T-helper 17 cell (primary cell): Measurements from ENCODE around the gene CCN5. TPM values are rescaled to one million over a fixed set of nuclear protein-coding genes. Genes with fewer than 3 reads are reported as not detected.
"Not testable (repeated sequence)": the region's sequence is repeated elsewhere in the genome, so short reads cannot be mapped to it uniquely, and the experiment has no call there.

Experiments used
- ATAC-seq: fragments of 150-1000 bp; cut with Tn5 transposase; 2 replicates; pipeline ENCODE4 v1.10.0; 2021; ENCODE audit warnings: mild to moderate bottlenecking, moderate library complexity
- DNase-seq, 3 donors: peaks; one replicate each; pipeline versions ENCODE4 v3.0.0 to v3.0.0-alpha.2; 2020 to 2021
- H3K9me3 ChIP-seq: one replicate; pipeline ENCODE4 v1.7.0; 2013; ENCODE audit warnings: low read length, mild to moderate bottlenecking; ENCODE audit not compliant: control insufficient read depth, poor library complexity, severe bottlenecking
- H3K27ac Mint-ChIP-seq: one replicate; pipeline ENCODE4 v1.8.0; 2022; ENCODE audit warnings: mild to moderate bottlenecking, moderate library complexity, mixed read lengths
- H3K27me3 Mint-ChIP-seq: one replicate; pipeline ENCODE4 v1.8.0; 2022; ENCODE audit warnings: mixed read lengths
- H3K36me3 Mint-ChIP-seq: one replicate; pipeline ENCODE4 v1.8.0; 2022; ENCODE audit warnings: low read depth, mixed read lengths
- H3K4me1 Mint-ChIP-seq: one replicate; pipeline ENCODE4 v1.8.0; 2022; ENCODE audit warnings: mild to moderate bottlenecking, mixed read lengths
- H3K4me3 Mint-ChIP-seq: one replicate; pipeline ENCODE4 v1.8.0; 2022; ENCODE audit warnings: mild to moderate bottlenecking, moderate library complexity, mixed read lengths
- total RNA-seq, 4 donors: library from RNA in 2 of 4; stranded (reverse) in 2 of 4; gene quantifications; one replicate each; pipeline ENCODE4 v1.2.3 and lab custom pipeline; 2022 to 2026

The CCN5 gene, protein sequence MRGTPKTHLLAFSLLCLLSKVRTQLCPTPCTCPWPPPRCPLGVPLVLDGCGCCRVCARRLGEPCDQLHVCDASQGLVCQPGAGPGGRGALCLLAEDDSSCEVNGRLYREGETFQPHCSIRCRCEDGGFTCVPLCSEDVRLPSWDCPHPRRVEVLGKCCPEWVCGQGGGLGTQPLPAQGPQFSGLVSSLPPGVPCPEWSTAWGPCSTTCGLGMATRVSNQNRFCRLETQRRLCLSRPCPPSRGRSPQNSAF
- total RNA-seq (not detected), total RNA-seq (lab: John Stamatoyannopoulos, UW) (0 reads per million in 2 donors)

- no peak for ATAC-seq
- H3K4me1 Mint-ChIP-seq: peaks cover 4% of the 10 kb centered on the region
- peaks cover 4% of the 10 kb centered on the region for H3K36me3 Mint-ChIP-seq
- no peak within 1 kb of the TSS for H3K4me3 Mint-ChIP-seq
- H3K27me3 Mint-ChIP-seq: peaks cover 18% of the 10 kb centered on the region
- no peak for DNase-seq
- no peak within 1 kb of the TSS for H3K27ac Mint-ChIP-seq
- no peaks in the 10 kb centered on the region for H3K9me3 ChIP-seq
Measured at GRCh38 chr20:44714701-44715498, at the start of gene CCN5. Gene CCN5 (plus strand): TSS chr20:44715369. CDS start chr20:44715391, 22 bp downstream.

DNA sequence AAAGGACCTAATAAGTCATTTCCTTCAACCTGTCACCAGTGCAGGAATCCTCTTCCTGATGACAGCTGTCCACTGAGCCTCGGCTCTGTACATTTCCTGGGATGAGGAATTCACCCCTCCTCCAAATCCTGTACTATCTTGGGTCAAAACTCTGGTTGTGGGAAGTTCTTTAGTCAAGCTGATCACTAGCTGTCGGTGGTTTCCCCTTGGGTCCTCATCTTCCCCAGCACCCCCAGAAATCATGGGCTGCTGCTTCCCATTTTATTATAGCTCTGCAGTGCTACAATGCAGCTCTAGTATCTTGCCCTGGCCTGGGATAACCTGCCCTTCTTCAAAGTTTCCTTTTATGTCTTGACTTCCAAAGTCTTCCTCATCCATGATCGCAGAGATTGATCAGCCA lies 49.1 kb upstream of the CCN5 start:
- Mint-ChIP-seq H3K4me1 (peaks cover 19% of the 10 kb centered on the region), H3K27me3 (no peaks in the 10 kb centered on the region), H3K4me3 (no peak overlapping the region), H3K27ac (peak overlapping the region; percentile 49), H3K36me3 (peaks cover 5% of the 10 kb centered on the region)
- ATAC-seq (no peak), DNase-seq (no peak)
- no peaks in the 10 kb centered on the region for H3K9me3 ChIP-seq

GRCh38 chr20:44670851-44671250 lies 44.3 kb upstream of the CCN5 start:
- H3K4me3 Mint-ChIP-seq: peak overlapping the region; percentile 95
- not testable (repeated sequence) for DNase-seq, H3K27ac Mint-ChIP-seq, H3K9me3 ChIP-seq, ATAC-seq, H3K36me3 Mint-ChIP-seq, H3K27me3 Mint-ChIP-seq
- peaks cover 27% of the 10 kb centered on the region for H3K4me1 Mint-ChIP-seq

DNA sequence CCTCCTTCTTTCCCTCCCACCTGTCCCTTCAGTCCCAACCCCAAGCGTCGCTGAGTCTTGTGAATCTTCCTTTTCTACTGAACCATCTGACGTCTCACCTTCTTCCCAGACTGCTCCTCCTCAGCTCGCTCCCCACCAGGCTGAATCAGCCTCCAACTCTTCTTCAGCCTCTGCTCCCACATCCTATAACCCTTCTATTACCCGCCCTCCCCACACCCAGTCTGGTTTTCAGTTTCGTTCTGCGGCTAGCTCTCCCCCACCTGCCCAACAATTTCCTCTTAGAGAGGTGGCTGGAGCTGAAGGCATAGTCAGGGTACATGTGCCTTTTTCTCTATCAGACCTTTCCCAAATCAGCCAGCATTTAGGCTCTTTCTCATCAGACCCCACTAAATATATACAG lies 43.6 kb upstream of the CCN5 start:
- Mint-ChIP-seq H3K4me1 (peaks cover 29% of the 10 kb centered on the region), H3K4me3 (peak overlapping the region; percentile 95)
- not testable (repeated sequence) for H3K36me3 Mint-ChIP-seq, H3K9me3 ChIP-seq, H3K27ac Mint-ChIP-seq, H3K27me3 Mint-ChIP-seq
- DNase-seq (peak in 2 of 3 donors; percentile 23 to 29), ATAC-seq (peak; percentile 83)

- not testable (repeated sequence) for H3K27me3 Mint-ChIP-seq, DNase-seq, H3K36me3 Mint-ChIP-seq, H3K27ac Mint-ChIP-seq, H3K9me3 ChIP-seq, ATAC-seq
- peaks cover 30% of the 10 kb centered on the region for H3K4me1 Mint-ChIP-seq
- peak overlapping the region; percentile 95 for H3K4me3 Mint-ChIP-seq
Measured at GRCh38 chr20:44672318-44672902, 42.8 kb upstream of the CCN5 start.

- H3K4me1 Mint-ChIP-seq: peaks cover 3% of the 10 kb centered on the region
- no peaks in the 10 kb centered on the region for H3K36me3 Mint-ChIP-seq
- H3K27me3 Mint-ChIP-seq: no peaks in the 10 kb centered on the region
- no peak for ATAC-seq
- H3K27ac Mint-ChIP-seq: no peak overlapping the region
- no peaks in the 10 kb centered on the region for H3K9me3 ChIP-seq
- DNase-seq: no peak
- H3K4me3 Mint-ChIP-seq: no peak overlapping the region
Measured at GRCh38 chr20:44678242-44678641, 36.9 kb upstream of the CCN5 start.

GRCh38 chr20:44678990-44679611 lies 36.1 kb upstream of the CCN5 start:
- H3K9me3 ChIP-seq: no peaks in the 10 kb centered on the region
- no peaks in the 10 kb centered on the region for H3K36me3 Mint-ChIP-seq
- no peaks in the 10 kb centered on the region for H3K27me3 Mint-ChIP-seq
- no peak for ATAC-seq
- peaks cover 4% of the 10 kb centered on the region for H3K4me1 Mint-ChIP-seq
- no peak overlapping the region for H3K4me3 Mint-ChIP-seq
- H3K27ac Mint-ChIP-seq: no peak overlapping the region
- DNase-seq: no peak

DNA sequence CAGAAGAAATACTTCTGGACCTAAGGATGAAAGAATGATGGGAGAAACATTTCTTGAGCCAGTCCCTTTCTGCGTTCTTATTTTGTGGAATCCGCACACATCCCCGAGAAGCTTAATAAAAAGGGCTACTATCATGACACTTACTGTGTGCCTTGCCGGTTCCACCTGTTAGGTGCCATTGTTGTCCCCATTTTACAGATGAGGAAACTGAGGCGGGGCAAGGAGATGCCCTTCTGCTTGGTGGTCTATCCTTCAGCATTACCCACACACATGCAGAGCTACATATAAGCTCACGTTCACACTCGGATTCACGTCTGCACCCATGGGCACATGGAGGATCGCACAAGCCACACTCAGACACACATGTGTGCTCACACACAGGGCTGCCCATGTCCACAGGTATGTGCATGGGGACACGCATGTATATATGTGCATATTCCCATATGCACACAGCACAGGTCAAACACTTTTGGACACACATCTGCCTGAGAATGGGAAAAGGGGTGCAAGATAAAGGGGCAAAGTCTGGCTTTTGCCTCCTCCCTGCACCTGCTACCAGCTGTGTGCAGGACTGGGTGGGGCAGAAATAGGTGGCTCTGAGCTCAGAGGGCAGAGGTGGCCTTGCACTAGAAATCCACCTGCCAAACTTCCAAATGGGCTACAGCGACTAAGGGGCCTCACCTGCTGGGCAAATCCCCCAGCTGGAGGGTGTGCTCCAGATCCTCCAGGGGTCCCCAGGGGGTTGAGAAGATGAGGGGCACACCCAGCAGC lies 33.2 kb upstream of the CCN5 start:
- DNase-seq (no peak), ATAC-seq (no peak)
- Mint-ChIP-seq H3K27me3 (peaks cover 2% of the 10 kb centered on the region), H3K27ac (no peak overlapping the region), H3K4me3 (no peak overlapping the region), H3K4me1 (peaks cover 9% of the 10 kb centered on the region), H3K36me3 (no peaks in the 10 kb centered on the region)
- no peaks in the 10 kb centered on the region for H3K9me3 ChIP-seq

DNA sequence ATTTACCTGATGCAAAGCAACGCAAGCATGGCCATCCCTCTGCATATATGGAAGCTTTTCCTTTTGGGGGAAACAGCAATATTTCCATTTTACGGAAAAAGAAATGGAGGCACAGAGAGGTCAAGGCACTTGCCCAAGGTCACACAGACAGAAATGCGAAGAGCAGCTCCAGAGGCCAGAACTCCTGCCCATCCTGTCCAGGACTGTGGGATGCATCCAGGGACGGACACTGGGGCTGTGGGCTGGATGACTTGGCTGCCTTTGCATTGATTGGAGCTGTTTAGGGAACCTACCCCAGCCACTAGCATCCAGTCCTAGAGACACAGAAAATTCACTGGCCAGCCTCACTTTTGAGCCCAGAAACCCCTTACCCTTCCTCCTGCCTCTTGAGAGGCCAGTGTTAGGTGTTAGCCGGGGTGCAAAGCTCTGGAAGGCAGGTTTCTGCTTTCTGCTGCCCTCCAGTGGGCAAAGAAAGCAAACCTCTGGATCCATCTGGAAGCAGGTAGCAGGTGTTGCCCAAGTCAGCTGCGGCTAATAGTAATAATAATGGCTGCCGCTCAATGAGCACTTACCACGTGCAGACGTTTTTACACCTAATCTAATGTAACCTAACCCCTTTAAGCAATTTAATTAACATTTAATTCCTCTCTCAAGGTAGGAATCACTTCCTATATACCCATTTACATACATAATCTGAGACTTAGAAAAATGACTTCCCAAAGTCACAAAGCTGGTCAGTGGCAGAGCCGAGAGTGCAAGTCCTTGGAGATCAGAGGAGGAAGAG lies 31.7 kb upstream of the CCN5 start:
- Mint-ChIP-seq H3K4me1 (peaks cover 9% of the 10 kb centered on the region), H3K27me3 (peaks cover 7% of the 10 kb centered on the region), H3K27ac (peak overlapping the region; percentile 60), H3K36me3 (no peaks in the 10 kb centered on the region), H3K4me3 (no peak overlapping the region)
- ATAC-seq: peak; percentile 81
- no peaks in the 10 kb centered on the region for H3K9me3 ChIP-seq
- peak in 1 of 3 donors; percentile 31 for DNase-seq

GRCh38 chr20:44684047-44684967 lies 30.9 kb upstream of the CCN5 start:
- no peak overlapping the region for H3K4me3 Mint-ChIP-seq
- H3K4me1 Mint-ChIP-seq: peaks cover 9% of the 10 kb centered on the region
- no peak for DNase-seq
- H3K9me3 ChIP-seq: no peaks in the 10 kb centered on the region
- peaks cover 7% of the 10 kb centered on the region for H3K27me3 Mint-ChIP-seq
- no peak for ATAC-seq
- H3K27ac Mint-ChIP-seq: peak overlapping the region; percentile 60
- no peaks in the 10 kb centered on the region for H3K36me3 Mint-ChIP-seq

- no peak for ATAC-seq
- H3K4me3 Mint-ChIP-seq: no peak overlapping the region
- peaks cover 9% of the 10 kb centered on the region for H3K4me1 Mint-ChIP-seq
- H3K27me3 Mint-ChIP-seq: peaks cover 11% of the 10 kb centered on the region
- no peaks in the 10 kb centered on the region for H3K36me3 Mint-ChIP-seq
- no peak for DNase-seq
- H3K27ac Mint-ChIP-seq: no peak overlapping the region
- no peaks in the 10 kb centered on the region for H3K9me3 ChIP-seq
Measured at GRCh38 chr20:44686934-44687333, 28.2 kb upstream of the CCN5 start.
